Large intestine (tissue), 12 donors: Measurements from ENCODE around the gene ZBED3. TPM values are rescaled to one million over a fixed set of nuclear protein-coding genes. Genes with fewer than 3 reads are reported as not detected.

ENCODE experiments used
- DNase-seq, 2 donors: peaks; one replicate each; pipeline versions ENCODE4 v3.0.0 to v3.0.0-alpha.2; 2013
- H3K27ac ChIP-seq: one replicate; pipeline ENCODE4 v1.5.1; 2013; ENCODE audit warnings: low read length
- H3K27me3 ChIP-seq: 2 replicates; pipeline ENCODE4 v1.6.1; 2013; ENCODE audit warnings: low read length; ENCODE audit not compliant: control insufficient read depth, insufficient read depth
- H3K36me3 ChIP-seq: 2 replicates; pipeline ENCODE4 v1.6.1; 2013; ENCODE audit warnings: low read length; ENCODE audit not compliant: control insufficient read depth, insufficient read depth
- H3K4me1 ChIP-seq: one replicate; pipeline ENCODE4 v1.6.1; 2013; ENCODE audit warnings: low read length; ENCODE audit not compliant: control insufficient read depth, insufficient read depth
- H3K4me3 ChIP-seq: one replicate; pipeline ENCODE4 v1.5.1; 2013; ENCODE audit warnings: low read length
- H3K9me3 ChIP-seq: one replicate; pipeline ENCODE4 v1.6.1; 2013; ENCODE audit warnings: mild to moderate bottlenecking, low read depth, low read length, moderate library complexity; ENCODE audit not compliant: control insufficient read depth
- WGBS: methylation state at CpG from one replicate; pipeline ENCODE4 v1.1.5; 2013; ENCODE audit warnings: low lambda C conversion rate; ENCODE audit not compliant: insufficient coverage; 5-methylcytosine and 5-hydroxymethylcytosine counted together
- long read RNA-seq, 11 donors: transcript quantifications; one replicate each; lab custom pipeline, GENCODE V29; 2026
- polyA plus RNA-seq: library from polyadenylated mRNA; unstranded; fragments of 120-200 nt; gene quantifications from one replicate; pipeline ENCODE4 v1.2.1, GENCODE V29; 2013

The ZBED3 gene
- 16.6 TPM for polyA plus RNA-seq
- long read RNA-seq, donor 1, full-length matches to known transcripts: 3 of 3 reads
- long read RNA-seq, donor 1, partial matches to known transcripts: 0 of 3 reads
- long read RNA-seq, donor 1, other reads (novel, unspliced or antisense): 0 of 3 reads
- long read RNA-seq, donor 2, full-length matches to known transcripts: 9 of 9 reads
- long read RNA-seq, donor 2, partial matches to known transcripts: 0 of 9 reads
- long read RNA-seq, donor 2, other reads (novel, unspliced or antisense): 0 of 9 reads
- long read RNA-seq, donor 3, full-length matches to known transcripts: 11 of 11 reads
- long read RNA-seq, donor 3, partial matches to known transcripts: 0 of 11 reads
- long read RNA-seq, donor 3, other reads (novel, unspliced or antisense): 0 of 11 reads
- long read RNA-seq, donor 4, full-length matches to known transcripts: 1 of 1 reads
- long read RNA-seq, donor 4, partial matches to known transcripts: 0 of 1 reads
- long read RNA-seq, donor 4, other reads (novel, unspliced or antisense): 0 of 1 reads
- long read RNA-seq, donor 5, full-length matches to known transcripts: 4 of 4 reads
- long read RNA-seq, donor 5, partial matches to known transcripts: 0 of 4 reads
- long read RNA-seq, donor 5, other reads (novel, unspliced or antisense): 0 of 4 reads
- long read RNA-seq, donor 6, full-length matches to known transcripts: 4 of 4 reads
- long read RNA-seq, donor 6, partial matches to known transcripts: 0 of 4 reads
- long read RNA-seq, donor 6, other reads (novel, unspliced or antisense): 0 of 4 reads
- long read RNA-seq, donor 7, full-length matches to known transcripts: 7 of 7 reads
- long read RNA-seq, donor 7, partial matches to known transcripts: 0 of 7 reads
- long read RNA-seq, donor 7, other reads (novel, unspliced or antisense): 0 of 7 reads
- long read RNA-seq, donor 8, full-length matches to known transcripts: 9 of 9 reads
- long read RNA-seq, donor 8, partial matches to known transcripts: 0 of 9 reads
- long read RNA-seq, donor 8, other reads (novel, unspliced or antisense): 0 of 9 reads
- long read RNA-seq, donor 9, full-length matches to known transcripts: 2 of 2 reads
- long read RNA-seq, donor 9, partial matches to known transcripts: 0 of 2 reads
- long read RNA-seq, donor 9, other reads (novel, unspliced or antisense): 0 of 2 reads
- long read RNA-seq, donor 10, full-length matches to known transcripts: 11 of 11 reads
- long read RNA-seq, donor 10, partial matches to known transcripts: 0 of 11 reads
- long read RNA-seq, donor 10, other reads (novel, unspliced or antisense): 0 of 11 reads
- long read RNA-seq, donor 11, full-length matches to known transcripts: 5 of 5 reads
- long read RNA-seq, donor 11, partial matches to known transcripts: 0 of 5 reads
- long read RNA-seq, donor 11, other reads (novel, unspliced or antisense): 0 of 5 reads

DNA sequence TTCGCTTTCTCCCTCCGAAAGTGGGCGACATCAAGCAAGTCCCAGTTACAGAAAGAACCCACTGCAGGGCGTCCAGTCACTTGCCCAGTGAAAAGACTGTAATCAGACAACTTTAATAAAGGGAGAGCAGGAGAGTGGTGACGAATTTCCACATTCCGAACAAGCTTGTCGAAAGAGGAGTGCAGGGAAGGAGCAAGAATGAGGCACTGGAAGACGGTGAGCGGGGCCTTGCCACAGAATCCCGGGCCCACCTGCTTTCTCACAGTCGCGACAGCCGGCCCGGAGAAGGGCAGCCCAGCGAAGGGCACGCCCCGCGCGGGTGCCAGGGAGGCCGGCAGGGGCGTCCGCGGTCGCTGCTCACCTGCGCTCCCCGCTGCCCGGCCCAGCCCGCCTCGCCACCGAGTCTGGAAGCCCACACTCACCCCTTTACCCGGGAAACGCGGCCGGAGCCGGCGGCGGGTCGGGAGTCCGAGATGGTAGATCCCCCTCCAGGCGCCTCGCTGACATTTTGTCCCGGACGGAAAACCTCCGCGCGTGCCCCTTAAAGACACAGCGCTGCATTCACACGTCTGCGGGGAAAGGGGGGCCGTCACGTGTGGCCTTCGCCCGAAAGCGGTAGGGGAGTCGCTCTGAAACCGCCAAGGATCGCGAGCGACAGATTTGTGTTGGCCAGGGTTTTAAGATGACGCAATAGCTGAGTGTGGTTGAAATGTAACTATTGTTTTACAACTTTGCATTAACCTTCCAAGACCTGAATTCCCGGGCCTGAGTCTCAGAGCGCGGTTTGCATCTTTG, at the start of gene ZBED3:
TSS of gene ZBED3 (minus strand) at position 597 of the 795 bp plus-strand sequence. CDS start 9,407 bp downstream, outside the sequence.
- WGBS: 0% methylated on average over 3 of the region's 63 CpGs
- H3K36me3 ChIP-seq: peaks cover 13% of the 10 kb centered on the region
- DNase-seq: peak; percentile 89 to 95
- peak within 1 kb of the TSS; percentile 84 for H3K4me3 ChIP-seq
- H3K4me1 ChIP-seq: peaks cover 13% of the 10 kb centered on the region
- H3K9me3 ChIP-seq: no peaks in the 10 kb centered on the region
- H3K27me3 ChIP-seq: no peaks in the 10 kb centered on the region
- peak within 1 kb of the TSS; percentile 97 for H3K27ac ChIP-seq

GRCh38 chr5:77133061-77133758, 46.1 kb upstream of the ZBED3 start:
- Histone ChIP-seq H3K4me1 (no peaks in the 10 kb centered on the region), H3K27me3 (no peaks in the 10 kb centered on the region), H3K36me3 (no peaks in the 10 kb centered on the region), H3K4me3 (no peak overlapping the region), H3K27ac (no peak overlapping the region), H3K9me3 (no peaks in the 10 kb centered on the region)
- WGBS: no CpG with 5 or more reads among the region's 1 CpG
- no peak for DNase-seq

- 86% methylated on average over 2 of the region's 3 CpGs for WGBS
- H3K27me3 ChIP-seq: no peaks in the 10 kb centered on the region
- H3K9me3 ChIP-seq: no peaks in the 10 kb centered on the region
Measured at GRCh38 chr5:77131361-77131760, 44.3 kb upstream of the ZBED3 start.

DNA sequence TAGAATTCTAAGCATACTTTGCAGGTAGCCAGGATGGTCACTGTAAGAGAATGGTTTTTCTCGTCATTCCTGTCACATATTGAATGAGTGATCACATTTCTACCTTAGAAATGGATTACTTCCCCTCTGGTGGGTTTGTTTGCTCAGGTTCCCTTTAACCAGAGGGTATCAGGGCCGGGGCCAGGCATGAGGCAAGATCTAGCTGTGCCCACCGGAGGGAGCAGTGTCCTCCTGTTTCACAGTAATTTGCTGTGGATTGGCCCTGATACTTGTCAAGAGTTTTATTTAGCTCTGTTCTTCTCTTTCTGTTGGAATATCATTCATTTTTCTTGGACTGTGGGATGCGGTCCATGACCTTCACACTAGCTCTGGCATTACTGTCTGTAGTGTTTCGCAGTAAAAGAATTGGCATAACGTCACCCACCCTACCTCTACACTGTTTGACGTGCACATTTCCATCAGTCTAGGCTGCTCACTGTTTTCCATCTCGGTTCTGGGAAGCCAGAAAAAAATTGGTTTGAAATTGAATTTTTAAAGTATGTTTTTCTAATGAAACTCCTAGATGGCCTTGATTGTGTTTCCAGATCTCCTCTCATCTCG, 42.4 kb upstream of the ZBED3 start:
- H3K9me3 ChIP-seq: no peaks in the 10 kb centered on the region
- no CpG with 5 or more reads among the region's 9 CpGs for WGBS
- no peak overlapping the region for H3K4me3 ChIP-seq
- no peak for DNase-seq
- no peaks in the 10 kb centered on the region for H3K4me1 ChIP-seq
- no peaks in the 10 kb centered on the region for H3K36me3 ChIP-seq
- no peak overlapping the region for H3K27ac ChIP-seq
- no peaks in the 10 kb centered on the region for H3K27me3 ChIP-seq

More at GRCh38 chr5:77131361-77131760, 44.3 kb upstream of the ZBED3 start:
- Histone ChIP-seq H3K27ac (no peak overlapping the region), H3K4me1 (no peaks in the 10 kb centered on the region), H3K36me3 (no peaks in the 10 kb centered on the region), H3K4me3 (no peak overlapping the region)
- DNase-seq: no peak

DNA sequence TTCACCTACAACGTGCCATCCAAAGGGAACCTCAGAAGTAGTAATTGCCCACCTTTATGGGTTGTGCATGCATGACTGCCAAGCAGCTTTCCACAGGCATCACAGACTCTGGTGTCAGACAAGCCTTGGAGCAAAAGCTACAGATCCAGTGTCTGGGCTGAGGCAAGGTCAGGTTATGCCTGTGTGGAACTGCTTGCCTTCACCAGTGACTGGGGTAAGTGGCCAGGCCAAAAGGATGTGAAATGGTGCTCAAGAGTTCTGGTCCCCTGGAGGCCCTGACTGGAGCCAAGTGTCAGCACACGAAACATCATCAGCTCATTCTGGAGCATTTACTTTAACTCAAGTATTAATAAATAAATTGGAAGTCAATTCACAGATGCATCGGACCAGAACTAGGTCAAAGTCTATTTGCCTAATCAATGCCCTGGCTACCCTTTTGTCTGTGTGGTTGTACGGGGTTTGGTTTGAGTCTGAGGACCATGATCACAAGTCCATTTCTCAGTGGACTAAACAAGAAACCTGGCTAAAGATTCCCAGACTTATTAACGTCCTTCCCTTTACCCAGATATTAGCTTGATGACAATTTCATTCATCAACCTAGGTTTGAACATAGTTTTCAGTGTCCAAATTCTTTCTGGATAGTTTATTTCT, 41.5 kb upstream of the ZBED3 start:
- Histone ChIP-seq H3K36me3 (no peaks in the 10 kb centered on the region), H3K4me3 (no peak overlapping the region), H3K27ac (no peak overlapping the region), H3K27me3 (no peaks in the 10 kb centered on the region), H3K4me1 (no peaks in the 10 kb centered on the region), H3K9me3 (no peaks in the 10 kb centered on the region)
- no CpG with 5 or more reads among the region's 5 CpGs for WGBS
- no peak for DNase-seq

- no peaks in the 10 kb centered on the region for H3K4me1 ChIP-seq
- H3K36me3 ChIP-seq: no peaks in the 10 kb centered on the region
- H3K9me3 ChIP-seq: no peaks in the 10 kb centered on the region
- no peak for DNase-seq
- no peak overlapping the region for H3K27ac ChIP-seq
- H3K27me3 ChIP-seq: no peaks in the 10 kb centered on the region
- no CpG with 5 or more reads among the region's 6 CpGs for WGBS
- H3K4me3 ChIP-seq: no peak overlapping the region
Measured at GRCh38 chr5:77123057-77123456, 36.0 kb upstream of the ZBED3 start.

GRCh38 chr5:77120706-77121105, 33.6 kb upstream of the ZBED3 start:
- H3K27me3 ChIP-seq: no peaks in the 10 kb centered on the region
- WGBS: no CpG with 5 or more reads among the region's 2 CpGs
- H3K9me3 ChIP-seq: no peaks in the 10 kb centered on the region
- no peak for DNase-seq
- no peaks in the 10 kb centered on the region for H3K4me1 ChIP-seq
- H3K4me3 ChIP-seq: no peak overlapping the region
- H3K27ac ChIP-seq: no peak overlapping the region
- no peaks in the 10 kb centered on the region for H3K36me3 ChIP-seq

DNA sequence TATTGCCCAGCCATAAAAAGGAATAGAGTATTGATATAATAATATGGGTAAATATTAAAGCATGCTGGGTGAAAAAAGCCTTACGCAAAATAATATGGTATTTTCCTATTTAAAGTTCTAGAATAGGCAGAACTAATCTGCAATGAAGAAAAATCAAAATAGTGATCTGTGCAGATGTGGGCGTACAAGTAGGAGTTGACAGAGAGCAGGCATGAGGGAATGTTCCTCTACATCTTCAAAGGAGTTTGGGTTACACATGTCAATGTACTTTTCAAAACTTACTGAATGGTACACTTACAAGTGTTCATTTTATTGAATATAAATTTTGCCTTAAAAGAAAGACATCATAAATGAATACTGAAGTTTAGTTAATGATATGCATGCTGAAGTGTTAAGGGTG, 33.0 kb upstream of the ZBED3 start:
- H3K27me3 ChIP-seq: no peaks in the 10 kb centered on the region
- H3K9me3 ChIP-seq: no peaks in the 10 kb centered on the region
- H3K4me1 ChIP-seq: no peaks in the 10 kb centered on the region
- DNase-seq: no peak
- 100% methylated on average over 2 of the region's 2 CpGs for WGBS
- H3K36me3 ChIP-seq: no peaks in the 10 kb centered on the region
- no peak overlapping the region for H3K27ac ChIP-seq
- H3K4me3 ChIP-seq: no peak overlapping the region
